Upper lobe of right lung (tissue), 1 donor: ENCODE measurements around the gene CLIC5. TPM values are rescaled to one million over a fixed set of nuclear protein-coding genes. Genes with fewer than 3 reads are reported as not detected.

Source experiments
- ATAC-seq: fragments of 200-7000 bp; cut with Tn5 transposase; one replicate; pipeline ENCODE4 v1.9.1; 2020; ENCODE audit warnings: mild to moderate bottlenecking, moderate library complexity
- DNase-seq: peaks from one replicate; pipeline ENCODE4 v3.0.0-alpha.2; 2020
- H3K27ac ChIP-seq: fragments of 200-600 bp; one replicate; pipeline ENCODE4 v1.8.0; 2022
- H3K27me3 ChIP-seq: fragments of 200-600 bp; one replicate; pipeline ENCODE4 v1.8.0; 2022; ENCODE audit warnings: mild to moderate bottlenecking
- H3K36me3 ChIP-seq: fragments of 200-600 bp; one replicate; pipeline ENCODE4 v1.8.0; 2022
- H3K4me1 ChIP-seq: fragments of 200-600 bp; one replicate; pipeline ENCODE4 v1.8.0; 2022
- H3K4me3 ChIP-seq: fragments of 200-600 bp; one replicate; pipeline ENCODE4 v1.8.0; 2022; ENCODE audit warnings: mild to moderate bottlenecking
- H3K9me3 ChIP-seq: fragments of 200-600 bp; one replicate; pipeline ENCODE4 v1.8.0; 2022
- intact Hi-C: fragments of 100-400 bp; cut with DNase I; formaldehyde crosslinking; loops from one replicate; pipeline ENCODE4 v1.11.0; 2022
- total RNA-seq: library from RNA; stranded (reverse); fragmentation: NEBNext Ultra II Directional; extraction: Animal tissue kit (Norgen Biotek cat#: 25700); gene quantifications from one replicate; pipeline ENCODE4 v1.2.1, GENCODE V29; 2021
- TF ChIP-seq, protein P1 (sequence below): fragments of 200-600 bp; IDR thresholded peaks from one replicate; pipeline ENCODE4 v1.8.0; 2022; ENCODE audit warnings: antibody characterized with exemption
- donor health status: DM: no; HTN: yes; CAD: no; lungs with severe emphysema.

CLIC5 gene
- total RNA-seq, 1 donor from 2014 or later, result 131 TPM

- ATAC-seq (no peak), DNase-seq (no peak)
- H3K4me1 ChIP-seq, result no peaks in the 10 kb centered on the region
- no peak overlapping the region for H3K4me3 ChIP-seq
- no peaks in the 10 kb centered on the region for H3K36me3 ChIP-seq
- TF ChIP-seq, protein P1, sequence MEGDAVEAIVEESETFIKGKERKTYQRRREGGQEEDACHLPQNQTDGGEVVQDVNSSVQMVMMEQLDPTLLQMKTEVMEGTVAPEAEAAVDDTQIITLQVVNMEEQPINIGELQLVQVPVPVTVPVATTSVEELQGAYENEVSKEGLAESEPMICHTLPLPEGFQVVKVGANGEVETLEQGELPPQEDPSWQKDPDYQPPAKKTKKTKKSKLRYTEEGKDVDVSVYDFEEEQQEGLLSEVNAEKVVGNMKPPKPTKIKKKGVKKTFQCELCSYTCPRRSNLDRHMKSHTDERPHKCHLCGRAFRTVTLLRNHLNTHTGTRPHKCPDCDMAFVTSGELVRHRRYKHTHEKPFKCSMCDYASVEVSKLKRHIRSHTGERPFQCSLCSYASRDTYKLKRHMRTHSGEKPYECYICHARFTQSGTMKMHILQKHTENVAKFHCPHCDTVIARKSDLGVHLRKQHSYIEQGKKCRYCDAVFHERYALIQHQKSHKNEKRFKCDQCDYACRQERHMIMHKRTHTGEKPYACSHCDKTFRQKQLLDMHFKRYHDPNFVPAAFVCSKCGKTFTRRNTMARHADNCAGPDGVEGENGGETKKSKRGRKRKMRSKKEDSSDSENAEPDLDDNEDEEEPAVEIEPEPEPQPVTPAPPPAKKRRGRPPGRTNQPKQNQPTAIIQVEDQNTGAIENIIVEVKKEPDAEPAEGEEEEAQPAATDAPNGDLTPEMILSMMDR, result no peak
- no peaks in the 10 kb centered on the region for H3K9me3 ChIP-seq
- intact Hi-C loops, result no loop called here
- H3K27ac ChIP-seq, result no peak overlapping the region
- H3K27me3 ChIP-seq, result no peaks in the 10 kb centered on the region
These were observed 8.6 kb upstream of the CLIC5 start for GRCh38 chr6:46024124-46024769.

DNA sequence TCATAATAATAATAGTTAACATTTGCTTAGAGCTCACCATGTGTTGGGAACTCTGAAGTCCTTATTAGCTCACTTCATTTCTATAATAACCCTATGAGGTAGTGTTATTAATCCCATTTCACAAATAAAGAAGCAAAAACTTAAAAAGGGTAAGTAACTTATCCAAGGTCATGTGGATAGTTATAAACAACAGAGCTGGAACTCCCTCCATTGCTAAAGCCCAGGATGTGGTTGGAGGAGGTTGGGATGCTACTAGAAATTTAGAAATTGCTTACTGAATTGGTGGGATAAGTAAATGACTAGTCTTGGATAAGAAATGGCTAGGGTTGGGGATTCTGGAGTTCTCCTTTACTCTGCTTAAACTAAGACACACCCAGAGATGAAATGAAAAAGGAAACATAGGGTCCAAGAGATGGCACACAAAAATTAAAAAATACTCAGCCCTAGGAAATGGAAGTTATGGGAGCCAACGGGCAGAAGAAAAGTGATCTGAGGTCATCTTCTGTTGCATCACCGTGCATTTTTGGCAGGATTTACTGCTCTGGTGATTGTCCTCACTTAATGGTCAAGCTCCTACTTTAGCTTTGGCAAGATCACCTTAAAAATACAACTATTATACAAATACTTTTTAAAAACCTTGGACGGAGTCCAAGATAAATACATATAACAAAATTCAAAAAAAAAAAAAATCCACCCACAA, 7.7 kb upstream of the CLIC5 start:
- ATAC-seq (no peak), DNase-seq (no peak)
- Histone ChIP-seq H3K27ac (no peak overlapping the region), H3K36me3 (no peaks in the 10 kb centered on the region), H3K9me3 (no peaks in the 10 kb centered on the region), H3K27me3 (no peaks in the 10 kb centered on the region), H3K4me1 (no peaks in the 10 kb centered on the region), H3K4me3 (no peak overlapping the region)
- TF ChIP-seq, protein P1, result no peak
- intact Hi-C loops, result no loop called here

GRCh38 chr6:46022106-46022948, 6.7 kb upstream of the CLIC5 start:
- TF ChIP-seq, protein P1, result no peak
- no peaks in the 10 kb centered on the region for H3K9me3 ChIP-seq
- H3K4me3 ChIP-seq, result no peak overlapping the region
- intact Hi-C loops, result no loop called here
- no peaks in the 10 kb centered on the region for H3K27me3 ChIP-seq
- ATAC-seq (no peak), DNase-seq (no peak)
- H3K4me1 ChIP-seq, result no peaks in the 10 kb centered on the region
- H3K27ac ChIP-seq, result no peak overlapping the region
- no peaks in the 10 kb centered on the region for H3K36me3 ChIP-seq

DNA sequence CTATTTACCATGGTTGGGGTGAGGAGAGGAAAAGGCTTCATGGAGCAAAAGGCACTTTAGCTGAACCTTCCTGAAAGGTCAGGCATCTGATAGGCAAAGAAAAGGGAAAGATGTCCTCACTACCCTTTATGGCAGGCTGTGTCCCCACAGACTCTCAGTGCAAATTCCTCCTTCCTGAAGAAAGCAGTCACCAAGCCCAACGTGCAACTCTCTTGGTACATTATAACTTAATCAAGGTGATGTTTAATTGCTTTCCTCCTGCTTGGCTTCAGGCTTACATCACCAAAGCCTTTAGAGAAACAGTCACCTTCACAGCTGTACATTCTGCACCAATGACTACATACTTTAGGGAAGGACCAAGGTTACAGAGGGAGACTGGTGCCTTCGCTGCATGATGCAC, 2.1 kb upstream of the CLIC5 start:
- H3K4me1 ChIP-seq, result peaks cover 15% of the 10 kb centered on the region
- H3K27me3 ChIP-seq, result peaks cover 11% of the 10 kb centered on the region
- no peaks in the 10 kb centered on the region for H3K36me3 ChIP-seq
- H3K9me3 ChIP-seq, result no peaks in the 10 kb centered on the region
- no peak for DNase-seq
- no peak overlapping the region for H3K27ac ChIP-seq
- TF ChIP-seq, protein P1, result no peak
- no peak overlapping the region for H3K4me3 ChIP-seq
- intact Hi-C loops, result no loop called here
- ATAC-seq, result no peak

DNA sequence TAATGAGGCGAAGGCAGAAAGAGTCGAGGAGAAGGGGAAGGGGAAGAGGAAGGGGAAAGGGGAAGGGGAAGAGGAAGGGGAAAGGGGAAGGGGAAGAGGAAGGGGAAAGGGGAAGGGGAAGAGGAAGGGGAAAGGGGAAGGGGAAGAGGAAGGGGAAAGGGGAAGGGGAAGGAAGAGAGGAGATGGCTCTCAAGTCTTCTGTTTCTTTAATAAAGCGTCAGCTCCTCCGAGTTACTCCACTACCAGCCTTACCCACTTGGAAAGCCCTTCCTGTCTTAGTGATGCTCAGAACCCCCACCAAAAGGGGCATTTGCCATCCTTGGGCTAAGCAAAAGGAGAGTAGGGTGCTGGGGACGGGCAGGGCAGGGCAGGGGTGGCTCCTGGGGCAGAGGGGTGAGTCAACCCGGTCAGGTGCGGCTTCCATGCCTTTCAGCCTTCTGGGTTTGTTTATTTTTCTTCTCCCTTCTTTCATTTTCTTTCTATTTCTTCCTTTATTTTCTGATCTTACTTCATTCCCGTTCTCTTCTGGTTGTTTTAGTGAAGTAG, 476 bp upstream of the CLIC5 start:
- ATAC-seq, result peak; percentile 7
- H3K4me3 ChIP-seq, result peak overlapping the region; percentile 62

More for the DNA sequence above, 476 bp upstream of the CLIC5 start:
- intact Hi-C loops, result no loop called here
- Histone ChIP-seq H3K27ac (no peak overlapping the region), H3K9me3 (no peaks in the 10 kb centered on the region), H3K36me3 (no peaks in the 10 kb centered on the region), H3K27me3 (peaks cover 11% of the 10 kb centered on the region), H3K4me1 (peaks cover 18% of the 10 kb centered on the region)
- no peak for DNase-seq
- TF ChIP-seq, protein P1, result no peak
